GM12878 (cell line): Measurements from ENCODE around the gene ENPP1. TPM values are rescaled to one million over a fixed set of nuclear protein-coding genes. Genes with fewer than 3 reads are reported as not detected.

Source experiments
- ATAC-seq: fragments of 200-7000 bp; cut with Tn5 transposase; 3 replicates; pipeline ENCODE4 v1.9.1; 2020; ENCODE audit warnings: mild to moderate bottlenecking, moderate library complexity
- BruUV-seq: library from RNA; stranded (reverse); fragments of 400-500 nt; replicated peaks from 2 replicates; lab custom pipeline; 2021; lab: Mats Ljungman, UMichigan
- CTCF ChIA-PET: fragments of 300-600 bp; sonication (Branson Sonifier 250); formaldehyde crosslinking; extraction: SDS; loops from one replicate; lab custom pipeline; 2021; ENCODE audit warnings: inconsistent platforms; lab: Yijun Ruan, JAX
- POLR2A ChIA-PET: fragments of 350-600 bp; formaldehyde crosslinking; extraction: SDS; loops from one replicate; lab custom pipeline; 2021; ENCODE audit warnings: inconsistent platforms; lab: Charles Lee
- RAD21 ChIA-PET: fragments of 300-600 bp; sonication (Branson Sonifier 250); formaldehyde crosslinking; loops from one replicate; lab custom pipeline; 2023; ENCODE audit warnings: antibody characterized with exemption; ENCODE audit not compliant: unreplicated experiment; lab: Charles Lee
- SMC1A ChIA-PET: fragments of 300-600 bp; sonication (Branson Sonifier 250); formaldehyde crosslinking; loops from one replicate; lab custom pipeline; 2023; ENCODE audit not compliant: unreplicated experiment, uncharacterized antibody; lab: Charles Lee
- DNase-seq: peaks from one replicate; pipeline ENCODE4 v3.0.0-alpha.2; 2011; ENCODE audit warnings: low read depth, low spot score
- FAIRE-seq: peaks from 3 replicates; lab custom pipeline; 2011; peaks lifted over from hg19 to GRCh38; lab: Jason Lieb, UNC
- H2AFZ ChIP-seq: 2 replicates; pipeline ENCODE4 v1.6.0; 2011; ENCODE audit warnings: low read depth, low read length, control low read depth; ENCODE audit not compliant: control insufficient read depth
- H3K27ac ChIP-seq: 2 replicates; pipeline ENCODE4 v1.5.1; 2011; ENCODE audit warnings: control low read depth; ENCODE audit not compliant: control insufficient read depth, insufficient read depth
- H3K27me3 ChIP-seq, 2 experiments: replicated peaks in 1 of 2; 2 replicates each; pipeline versions ENCODE4 v1.6.0 to v1.6.1; 2011; ENCODE audit warnings: low read length in 1 of 2; ENCODE audit not compliant: control insufficient read depth in 2 of 2, insufficient read depth in 2 of 2
- H3K36me3 ChIP-seq, 2 experiments: 2 replicates each; pipeline ENCODE4 v1.5.1; 2011; ENCODE audit warnings: low read length in 1 of 2; ENCODE audit not compliant: control insufficient read depth in 2 of 2, insufficient read depth in 2 of 2
- H3K4me1 ChIP-seq: 2 replicates; pipeline ENCODE4 v1.6.1; 2011; ENCODE audit warnings: mild to moderate bottlenecking, low read length, moderate library complexity, mixed read lengths; ENCODE audit not compliant: control insufficient read depth, insufficient read depth
- H3K4me2 ChIP-seq: 2 replicates; pipeline ENCODE4 v1.6.0; 2011; ENCODE audit warnings: control low read depth; ENCODE audit not compliant: control insufficient read depth, insufficient read depth
- H3K4me3 ChIP-seq: fragments of 200-600 bp; sonication (generic); 2 replicates; pipeline ENCODE4 v1.5.1; 2016
- H3K79me2 ChIP-seq: 2 replicates; pipeline ENCODE4 v1.6.0; 2011; ENCODE audit warnings: low read length; ENCODE audit not compliant: control insufficient read depth, insufficient read depth
- H3K9ac ChIP-seq: 2 replicates; pipeline ENCODE4 v1.8.0; 2011; ENCODE audit warnings: low read length, control low read depth, mixed read lengths; ENCODE audit not compliant: control insufficient read depth, insufficient read depth
- H3K9me3 ChIP-seq: replicated peaks from 3 replicates; pipeline ENCODE4 v1.5.1; 2011; ENCODE audit warnings: mild to moderate bottlenecking, low read length; ENCODE audit not compliant: control insufficient read depth, insufficient read depth
- H4K20me1 ChIP-seq: 2 replicates; pipeline ENCODE4 v1.6.0; 2011; ENCODE audit not compliant: control insufficient read depth, insufficient read depth
- ASH2L ChIP-seq: fragments of 300-600, 200-600 bp; sonication (generic); IDR thresholded peaks from 2 replicates; pipeline ENCODE4 v1.6.1; 2017; ENCODE audit warnings: low read depth, mild to moderate bottlenecking, borderline replicate concordance
- ATF7 ChIP-seq: fragments of 450-650 bp; IDR thresholded peaks from 2 replicates; pipeline ENCODE4 v1.6.1; 2016; ENCODE audit warnings: low read depth, mild to moderate bottlenecking
- CEBPB ChIP-seq, 2 experiments: fragments of 150-350 bp in 1 of 2; IDR thresholded peaks; 2 replicates each; pipeline ENCODE4 v1.6.1; 2012 to 2014; ENCODE audit warnings: low read depth in 2 of 2, low read length in 2 of 2, borderline replicate concordance in 1 of 2, inconsistent platforms in 1 of 2
- CHD1 ChIP-seq: IDR thresholded peaks from 2 replicates; pipeline ENCODE4 v1.6.1; 2012; ENCODE audit warnings: low read depth, low read length, improper control_type of control experiment
- CHD4 ChIP-seq: fragments of 200-600 bp; sonication (generic); IDR thresholded peaks from 2 replicates; pipeline ENCODE4 v1.6.1; 2016; ENCODE audit warnings: mild to moderate bottlenecking
- EGR1 ChIP-seq, 2 experiments: IDR thresholded peaks; 1 replicate in 1 of 2; 2 replicates in 1 of 2; pipeline ENCODE4 v1.6.1; 2011 to 2012; ENCODE audit warnings: low read depth in 2 of 2, low read length in 2 of 2, borderline replicate concordance in 1 of 2, mild to moderate bottlenecking in 1 of 2, moderate library complexity in 1 of 2
- ESRRA ChIP-seq: IDR thresholded peaks from 2 replicates; pipeline ENCODE4 v1.6.1; 2012; ENCODE audit warnings: mild to moderate bottlenecking, low read length, improper control_type of control experiment
- KAT2A ChIP-seq: conservative IDR thresholded peaks from 2 replicates; pipeline ENCODE4 v1.6.1; 2011; ENCODE audit warnings: low read depth, low read length; ENCODE audit not compliant: control insufficient read depth
- MEF2A ChIP-seq: IDR thresholded peaks from 2 replicates; pipeline ENCODE4 v1.6.1; 2011; ENCODE audit warnings: low read depth, mild to moderate bottlenecking, low read length, moderate library complexity; ENCODE audit not compliant: insufficient read depth
- MXI1 ChIP-seq: fragments of 150-350 bp; IDR thresholded peaks from 2 replicates; pipeline ENCODE4 v1.6.1; 2011; ENCODE audit warnings: low read depth, mild to moderate bottlenecking, inconsistent platforms, low read length, improper control_type of control experiment
- RCOR1 ChIP-seq: conservative IDR thresholded peaks from 2 replicates; pipeline ENCODE4 v1.6.1; 2012; ENCODE audit warnings: low read depth, low read length, improper control_type of control experiment
- STAT1 ChIP-seq: fragments of 450-650 bp; conservative IDR thresholded peaks from 2 replicates; pipeline ENCODE4 v1.6.1; 2014; ENCODE audit warnings: antibody characterized with exemption, mild to moderate bottlenecking
- SUZ12 ChIP-seq: fragments of 200-600 bp; sonication (generic); IDR thresholded peaks from one replicate; pipeline ENCODE4 v1.6.1; 2018; ENCODE audit warnings: antibody characterized with exemption, mild to moderate bottlenecking; ENCODE audit not compliant: unreplicated experiment
- WRNIP1 ChIP-seq: IDR thresholded peaks from 2 replicates; pipeline ENCODE4 v1.6.1; 2011; ENCODE audit warnings: low read depth, low read length, improper control_type of control experiment, borderline replicate concordance
- YBX1 ChIP-seq: fragments of 450-650 bp; IDR thresholded peaks from 2 replicates; pipeline ENCODE4 v1.6.1; 2016; ENCODE audit warnings: antibody characterized with exemption
- ZNF274 ChIP-seq: IDR thresholded peaks from one replicate; pipeline ENCODE4 v1.8.0; 2011; ENCODE audit not compliant: insufficient read length, insufficient read depth
- WGBS: methylation state at CpG from one replicate; pipeline ENCODE4 v1.1.6; 2016; ENCODE audit warnings: low lambda C conversion rate; ENCODE audit not compliant: insufficient replicate concordance, insufficient coverage; ENCODE audit errors: missing lambda C conversion rate; 5-methylcytosine and 5-hydroxymethylcytosine counted together
- in situ Hi-C: fragments of 300-500 bp; cut with MboI; formaldehyde crosslinking; loops from 9 replicates; pipeline ENCODE4 v1.14.3; 2018; ENCODE audit warnings: mixed read lengths
- intact Hi-C: fragments of 100-400 bp; cut with micrococcal nuclease; formaldehyde crosslinking; loops from one replicate; pipeline ENCODE4 v1.14.2; 2022; ENCODE audit not compliant: unreplicated experiment
- polyA plus RNA-seq, 11 experiments: library from polyadenylated mRNA; depleted of rRNA in 4 of 11; unstranded in 6 of 11; stranded (reverse) in 5 of 11; fragments of >200 nt; fragmentation: Nextera tagmentation in 4 of 11; fragmentation: Illumina TruSeq in 1 of 11; extraction: Ambion mirVana in 4 of 11; extraction: Trizol in 1 of 11; gene quantifications; 1 replicate in 1 of 11; 2 replicates in 10 of 11; pipeline versions ENCODE4 v1.2.1 to v1.2.3, GENCODE V29; 2011 to 2016; ENCODE audit warnings: inconsistent platforms in 2 of 11, missing spikeins in 2 of 11, low read depth in 1 of 11
- total RNA-seq, 4 experiments: library from RNA; depleted of rRNA in 3 of 4; stranded (reverse); fragments of >200 nt in 3 of 4; fragmentation: Illumina TruSeq in 1 of 4; extraction: Trizol in 1 of 4; gene quantifications; 2 replicates each; pipeline versions ENCODE4 v1.2.1 to v1.2.3, GENCODE V29; 2013 to 2021
- TF ChIP-seq, protein P1 (sequence below): fragments of 450-650 bp; IDR thresholded peaks from 2 replicates; pipeline ENCODE4 v1.6.1; 2017; ENCODE audit warnings: borderline replicate concordance
- TF ChIP-seq, protein P2 (sequence below): fragments of 450-650 bp; IDR thresholded peaks from 2 replicates; pipeline ENCODE4 v1.6.1; 2016; ENCODE audit warnings: mild to moderate bottlenecking
- TF ChIP-seq, protein P3 (sequence below): IDR thresholded peaks from 2 replicates; pipeline ENCODE4 v1.6.1; 2012; ENCODE audit warnings: low read depth, low read length, improper control_type of control experiment

ENPP1 gene
- total and polyA plus RNA-seq, 10 of the 15 experiments (the other 5 are each of a cell fraction or from before 2014, with no cell fraction given): 0.03 to 0.05 TPM; not detected in 8

DNA sequence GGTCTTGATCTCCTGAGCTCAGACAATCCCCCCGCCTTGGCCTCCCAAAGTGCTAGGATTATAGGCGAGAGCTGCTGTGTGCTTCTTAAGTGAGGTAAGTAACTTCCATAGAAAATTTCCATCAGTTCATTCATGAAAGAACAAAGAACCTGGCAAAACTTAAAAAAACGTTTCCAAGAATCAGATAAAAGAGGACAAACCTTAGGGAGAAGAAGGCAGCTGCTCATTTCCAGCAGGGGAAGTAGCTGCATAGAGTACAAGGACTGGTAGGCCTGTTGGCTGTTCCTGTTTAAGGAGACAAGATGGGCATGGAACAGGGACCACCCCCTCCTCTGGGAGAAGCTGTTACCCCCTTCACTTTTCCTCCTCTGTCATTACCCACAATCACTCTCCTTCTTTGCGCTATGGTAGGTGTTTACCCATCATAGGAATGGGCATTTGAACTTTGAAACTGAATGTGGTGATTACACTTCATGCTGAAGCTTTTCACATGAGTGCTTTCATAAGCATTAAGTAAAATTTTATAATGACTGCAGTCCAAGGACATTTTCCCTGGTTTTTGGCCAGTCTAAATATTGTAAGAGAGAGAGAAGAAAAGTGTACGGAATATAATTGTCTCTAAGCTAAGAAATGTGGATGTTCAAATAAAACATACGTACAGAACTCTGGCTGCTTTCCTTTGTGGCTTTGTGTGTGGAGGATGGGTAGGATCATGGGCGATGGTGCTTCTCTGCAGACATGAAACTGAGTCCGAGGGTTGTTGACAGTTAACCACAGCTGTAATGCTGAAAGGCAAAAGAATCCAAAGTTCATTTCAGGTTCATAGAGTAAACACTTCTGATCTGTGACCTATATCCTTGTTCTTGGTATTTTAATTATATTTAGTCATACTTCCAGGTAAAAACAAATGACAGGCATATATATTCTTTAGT, 86.9 kb downstream of the ENPP1 start (continued):
- TF ChIP-seq, protein P1, sequence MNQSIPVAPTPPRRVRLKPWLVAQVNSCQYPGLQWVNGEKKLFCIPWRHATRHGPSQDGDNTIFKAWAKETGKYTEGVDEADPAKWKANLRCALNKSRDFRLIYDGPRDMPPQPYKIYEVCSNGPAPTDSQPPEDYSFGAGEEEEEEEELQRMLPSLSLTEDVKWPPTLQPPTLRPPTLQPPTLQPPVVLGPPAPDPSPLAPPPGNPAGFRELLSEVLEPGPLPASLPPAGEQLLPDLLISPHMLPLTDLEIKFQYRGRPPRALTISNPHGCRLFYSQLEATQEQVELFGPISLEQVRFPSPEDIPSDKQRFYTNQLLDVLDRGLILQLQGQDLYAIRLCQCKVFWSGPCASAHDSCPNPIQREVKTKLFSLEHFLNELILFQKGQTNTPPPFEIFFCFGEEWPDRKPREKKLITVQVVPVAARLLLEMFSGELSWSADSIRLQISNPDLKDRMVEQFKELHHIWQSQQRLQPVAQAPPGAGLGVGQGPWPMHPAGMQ: no peak
- TF ChIP-seq, protein P2, sequence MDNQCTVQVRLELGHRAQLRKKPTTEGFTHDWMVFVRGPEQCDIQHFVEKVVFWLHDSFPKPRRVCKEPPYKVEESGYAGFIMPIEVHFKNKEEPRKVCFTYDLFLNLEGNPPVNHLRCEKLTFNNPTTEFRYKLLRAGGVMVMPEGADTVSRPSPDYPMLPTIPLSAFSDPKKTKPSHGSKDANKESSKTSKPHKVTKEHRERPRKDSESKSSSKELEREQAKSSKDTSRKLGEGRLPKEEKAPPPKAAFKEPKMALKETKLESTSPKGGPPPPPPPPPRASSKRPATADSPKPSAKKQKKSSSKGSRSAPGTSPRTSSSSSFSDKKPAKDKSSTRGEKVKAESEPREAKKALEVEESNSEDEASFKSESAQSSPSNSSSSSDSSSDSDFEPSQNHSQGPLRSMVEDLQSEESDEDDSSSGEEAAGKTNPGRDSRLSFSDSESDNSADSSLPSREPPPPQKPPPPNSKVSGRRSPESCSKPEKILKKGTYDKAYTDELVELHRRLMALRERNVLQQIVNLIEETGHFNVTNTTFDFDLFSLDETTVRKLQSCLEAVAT: no peak
- TF ChIP-seq CEBPB (IDR thresholded peaks at IDR 0.05; ENCODE audit: borderline replicate concordance in 1 of 2, low read depth in 2 of 2, low read length in 2 of 2) (no peak), EGR1 (IDR thresholded peaks at IDR 0.05; ENCODE audit: borderline replicate concordance in 1 of 2, low read depth in 2 of 2, low read length in 2 of 2) (no peak), CHD4 (no peak), YBX1 (no peak), KAT2A (no peak), STAT1 (no peak)

DNA sequence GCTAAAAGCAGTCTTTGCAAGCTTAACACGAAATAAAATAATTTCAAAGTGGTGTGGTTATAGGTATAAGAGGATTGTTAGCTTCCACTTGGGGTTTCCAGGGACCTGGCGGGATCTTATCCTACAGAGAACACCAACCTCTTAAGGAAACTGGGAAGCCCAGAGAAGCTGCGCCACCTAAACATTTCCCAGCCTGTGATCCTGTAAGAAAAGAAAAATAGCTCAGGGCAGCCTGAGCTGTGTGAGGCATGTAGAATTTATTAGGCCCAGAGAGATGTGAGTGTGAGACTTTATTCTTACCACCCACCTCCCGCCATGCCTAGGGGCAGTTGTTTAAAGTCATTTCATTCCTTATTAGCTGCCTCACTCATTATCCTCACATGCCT, 89.2 kb downstream of the ENPP1 start:
- RAD21 ChIA-PET: no interaction called here
- H3K4me3 ChIP-seq: no peak overlapping the region
- FAIRE-seq (no peak), DNase-seq (no peak), ATAC-seq (no peak)
- H4K20me1 ChIP-seq: no peaks in the 10 kb centered on the region
- WGBS: 19% methylated on average over 4 of the region's 4 CpGs
- H3K36me3 ChIP-seq: no peaks in the 10 kb centered on the region
- no peak overlapping the region for H3K27ac ChIP-seq
- H3K9me3 ChIP-seq: no peaks in the 10 kb centered on the region; the same call in 2 of the 3 replicates
- POLR2A ChIA-PET: no interaction called here
- intact Hi-C loops (no loop called here), in situ Hi-C loops (no loop called here)
- H2AFZ ChIP-seq: no peak overlapping the region
- no peak overlapping the region for H3K9ac ChIP-seq
- no peaks in the 10 kb centered on the region for H3K4me1 ChIP-seq
- CTCF ChIA-PET: interaction anchor here (0.5 to 1.8 kb wide), 4 partner anchors 13 to 64 kb away, joined by 3 to 9 read pairs (median 3); no protein-coding TSS in a partner anchor
- no peaks in the 10 kb centered on the region; a peak in 1 of 4 replicates for H3K27me3 ChIP-seq
- H3K4me2 ChIP-seq: no peak overlapping the region
- SMC1A ChIA-PET: interaction anchor here (0.7 to 1.6 kb wide), 2 partner anchors 13 to 202 kb away, joined by 3 to 8 read pairs; no protein-coding TSS in a partner anchor
- H3K79me2 ChIP-seq: no peaks in the 10 kb centered on the region
- no TSS peak for BruUV-seq
- TF ChIP-seq CHD4 (no peak), MEF2A (no peak), ASH2L (no peak), ESRRA (no peak), CHD1 (no peak), MXI1 (no peak), ATF7 (no peak), RCOR1 (no peak), WRNIP1 (no peak), ZNF274 (no peak), SUZ12 (no peak)
- TF ChIP-seq, protein P3, sequence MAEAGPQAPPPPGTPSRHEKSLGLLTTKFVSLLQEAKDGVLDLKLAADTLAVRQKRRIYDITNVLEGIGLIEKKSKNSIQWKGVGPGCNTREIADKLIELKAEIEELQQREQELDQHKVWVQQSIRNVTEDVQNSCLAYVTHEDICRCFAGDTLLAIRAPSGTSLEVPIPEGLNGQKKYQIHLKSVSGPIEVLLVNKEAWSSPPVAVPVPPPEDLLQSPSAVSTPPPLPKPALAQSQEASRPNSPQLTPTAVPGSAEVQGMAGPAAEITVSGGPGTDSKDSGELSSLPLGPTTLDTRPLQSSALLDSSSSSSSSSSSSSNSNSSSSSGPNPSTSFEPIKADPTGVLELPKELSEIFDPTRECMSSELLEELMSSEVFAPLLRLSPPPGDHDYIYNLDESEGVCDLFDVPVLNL: no peak
